ENCODE data around the gene NUBP1.

NUBP1 gene

DNA sequence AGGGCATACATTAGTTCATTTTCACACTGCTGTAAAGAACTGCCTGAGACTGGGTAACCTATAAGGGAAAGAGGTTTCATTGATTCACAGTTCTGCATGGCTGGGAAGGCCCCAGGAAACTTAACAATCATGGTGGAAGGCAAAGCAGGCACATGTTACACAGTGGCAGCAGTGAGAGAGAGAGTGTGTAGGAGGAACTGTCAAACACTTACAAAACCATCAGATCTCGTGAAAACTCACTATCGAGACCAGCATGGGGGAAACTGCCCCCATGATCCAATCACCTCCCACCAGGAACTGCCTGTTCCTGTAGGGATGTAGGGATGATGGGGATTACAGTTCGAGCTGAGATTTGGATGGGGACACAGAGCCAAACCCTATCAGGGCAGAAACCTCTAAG, 17.2 kb downstream of the NUBP1 start:
- TF ChIP-seq, protein P1, sequence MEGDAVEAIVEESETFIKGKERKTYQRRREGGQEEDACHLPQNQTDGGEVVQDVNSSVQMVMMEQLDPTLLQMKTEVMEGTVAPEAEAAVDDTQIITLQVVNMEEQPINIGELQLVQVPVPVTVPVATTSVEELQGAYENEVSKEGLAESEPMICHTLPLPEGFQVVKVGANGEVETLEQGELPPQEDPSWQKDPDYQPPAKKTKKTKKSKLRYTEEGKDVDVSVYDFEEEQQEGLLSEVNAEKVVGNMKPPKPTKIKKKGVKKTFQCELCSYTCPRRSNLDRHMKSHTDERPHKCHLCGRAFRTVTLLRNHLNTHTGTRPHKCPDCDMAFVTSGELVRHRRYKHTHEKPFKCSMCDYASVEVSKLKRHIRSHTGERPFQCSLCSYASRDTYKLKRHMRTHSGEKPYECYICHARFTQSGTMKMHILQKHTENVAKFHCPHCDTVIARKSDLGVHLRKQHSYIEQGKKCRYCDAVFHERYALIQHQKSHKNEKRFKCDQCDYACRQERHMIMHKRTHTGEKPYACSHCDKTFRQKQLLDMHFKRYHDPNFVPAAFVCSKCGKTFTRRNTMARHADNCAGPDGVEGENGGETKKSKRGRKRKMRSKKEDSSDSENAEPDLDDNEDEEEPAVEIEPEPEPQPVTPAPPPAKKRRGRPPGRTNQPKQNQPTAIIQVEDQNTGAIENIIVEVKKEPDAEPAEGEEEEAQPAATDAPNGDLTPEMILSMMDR (IDR thresholded peaks at IDR 0.05; ENCODE audit: low read depth, low read length): no peak
- in situ Hi-C loops (cut with HindIII; ENCODE audit: low sequenced_read_pairs): no loop called here
- DNase-seq (ENCODE audit: low read depth, low spot score): no peak
- no peak overlapping the region for H3K4me3 ChIP-seq (ENCODE audit: low read depth, low read length)

DNA sequence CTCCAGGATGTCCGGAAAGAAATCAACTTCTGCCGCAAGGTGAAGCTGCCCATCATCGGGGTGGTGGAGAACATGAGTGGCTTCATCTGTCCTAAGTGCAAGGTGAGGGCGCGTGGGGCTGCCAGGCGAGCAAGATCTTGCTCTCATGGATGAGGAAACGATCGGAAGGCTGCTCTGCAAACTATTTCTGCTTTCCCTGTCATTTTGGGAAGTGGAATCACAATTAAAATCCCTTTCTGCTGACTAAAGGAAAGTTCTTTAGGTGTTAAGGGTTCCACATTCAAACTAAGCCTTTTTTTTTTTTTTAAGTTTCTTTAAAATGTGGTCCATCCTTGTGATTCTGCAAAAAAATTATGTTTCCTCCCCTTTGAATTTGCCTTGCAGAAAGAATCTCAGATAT, 17.7 kb downstream of the NUBP1 start:
- no peak for DNase-seq (ENCODE audit: low read depth, low spot score)
- TF ChIP-seq, protein P1 (IDR thresholded peaks at IDR 0.05; ENCODE audit: low read depth, low read length): no peak
- in situ Hi-C loops (cut with HindIII; ENCODE audit: low sequenced_read_pairs): no loop called here
- no peak overlapping the region for H3K4me3 ChIP-seq (ENCODE audit: low read depth, low read length)

DNA sequence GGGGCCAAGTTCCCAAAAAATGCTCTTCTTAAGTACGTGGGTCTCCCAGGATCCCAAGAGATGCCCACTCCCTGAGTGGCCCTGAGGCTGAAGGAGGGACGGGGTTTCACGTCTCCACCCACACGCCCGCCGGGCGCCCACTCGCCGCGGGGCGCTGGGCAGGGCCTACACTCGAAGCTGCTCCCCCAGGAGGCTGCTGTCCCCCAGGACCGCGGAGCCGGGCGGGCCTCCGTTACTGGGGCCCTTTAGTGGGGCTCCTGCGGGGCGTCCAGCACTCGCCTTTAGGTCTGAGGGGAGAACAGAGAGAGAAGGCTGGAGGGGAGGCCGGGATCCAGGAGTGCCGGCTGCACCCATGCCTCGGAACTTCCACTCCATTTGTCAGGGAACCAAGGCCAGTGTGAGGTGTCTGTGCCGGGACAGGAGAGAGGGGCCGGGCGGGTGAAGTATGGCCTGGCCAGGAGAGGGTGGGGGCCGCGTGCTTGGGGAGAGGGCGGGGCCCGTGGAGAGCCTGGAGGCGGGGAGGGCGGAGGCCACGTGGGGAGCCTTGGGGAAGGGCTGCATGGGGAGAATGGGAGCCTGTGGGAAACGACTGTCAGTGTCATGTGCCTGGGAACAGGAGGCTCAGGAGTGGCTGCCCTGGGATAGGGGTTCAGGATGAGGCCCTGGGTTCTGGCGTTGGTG, 18.8 kb downstream of the NUBP1 start:
- TF ChIP-seq, protein P1 (IDR thresholded peaks at IDR 0.05; ENCODE audit: low read depth, low read length): no peak
- in situ Hi-C loops (cut with HindIII; ENCODE audit: low sequenced_read_pairs): no loop called here
- no peak overlapping the region for H3K4me3 ChIP-seq (ENCODE audit: low read depth, low read length)
- DNase-seq (ENCODE audit: low read depth, low spot score): no peak

DNA sequence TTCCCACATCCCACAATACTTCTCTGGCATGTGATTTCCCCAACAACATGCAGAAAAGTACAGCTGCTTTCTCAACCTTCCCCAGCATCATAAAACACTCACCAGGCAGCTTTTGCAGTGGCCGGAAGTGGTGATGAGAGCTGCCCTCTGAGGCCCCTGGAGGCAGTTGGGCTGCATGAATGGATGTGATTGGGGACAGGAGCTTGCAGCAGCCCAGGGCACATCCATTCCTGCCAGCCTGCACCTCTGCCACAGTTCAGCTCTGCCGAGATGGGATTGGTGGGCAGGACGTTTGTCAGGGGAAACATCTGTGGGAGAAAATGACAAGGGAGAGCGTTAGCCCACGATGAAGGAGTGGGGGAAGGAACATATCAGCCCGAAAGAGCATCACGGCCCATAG, 19.8 kb downstream of the NUBP1 start:
- no peak for DNase-seq (ENCODE audit: low read depth, low spot score)
- in situ Hi-C loops (cut with HindIII; ENCODE audit: low sequenced_read_pairs): no loop called here
- H3K4me3 ChIP-seq (ENCODE audit: low read depth, low read length): no peak overlapping the region
- TF ChIP-seq, protein P1 (IDR thresholded peaks at IDR 0.05; ENCODE audit: low read depth, low read length): no peak

DNA sequence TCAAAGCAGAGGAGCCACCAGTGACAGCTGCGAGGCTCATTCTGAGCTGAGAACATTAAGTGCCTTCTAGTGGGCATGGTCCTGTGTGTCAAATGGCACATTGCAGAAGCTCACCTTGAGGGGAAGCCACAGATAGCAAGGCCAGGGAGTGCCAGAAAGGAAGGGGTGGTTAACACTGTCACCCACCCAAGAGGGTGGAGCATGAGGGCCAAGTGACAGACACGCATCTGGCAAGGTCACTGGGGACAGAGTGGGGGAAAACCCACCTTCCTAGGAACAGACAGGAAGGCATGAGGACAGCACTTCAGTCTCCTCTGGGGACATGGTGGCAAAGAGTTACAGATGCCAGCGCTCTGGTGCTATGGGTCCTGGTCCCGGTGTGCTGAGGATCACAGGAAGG, 22.1 kb downstream of the NUBP1 start:
- in situ Hi-C loops (cut with HindIII; ENCODE audit: low sequenced_read_pairs): no loop called here
- TF ChIP-seq, protein P1 (IDR thresholded peaks at IDR 0.05; ENCODE audit: low read depth, low read length): no peak
- no peak overlapping the region for H3K4me3 ChIP-seq (ENCODE audit: low read depth, low read length)
- DNase-seq (ENCODE audit: low read depth, low spot score): no peak

DNA sequence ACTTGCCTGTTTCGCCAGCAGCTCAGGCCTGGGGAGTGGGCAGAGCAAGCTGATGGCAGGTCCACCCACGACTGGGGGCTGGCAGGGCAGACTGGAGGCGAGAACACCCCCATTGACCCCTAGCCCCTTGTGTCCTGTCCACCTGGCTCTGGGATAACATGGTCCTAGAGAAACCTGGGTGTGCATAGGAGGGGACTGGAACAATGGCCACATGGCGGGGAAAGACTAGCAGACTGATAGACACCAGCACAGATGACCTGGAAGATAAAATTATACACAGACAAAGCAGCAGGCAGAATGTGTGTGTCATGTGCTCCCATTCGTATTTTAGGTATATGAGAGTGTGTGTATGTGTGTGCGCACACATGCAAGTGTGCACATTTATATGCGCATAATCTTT, 23.5 kb downstream of the NUBP1 start:
- TF ChIP-seq, protein P1 (IDR thresholded peaks at IDR 0.05; ENCODE audit: low read depth, low read length): no peak
- DNase-seq (ENCODE audit: low read depth, low spot score): no peak
- in situ Hi-C loops (cut with HindIII; ENCODE audit: low sequenced_read_pairs): no loop called here
- H3K4me3 ChIP-seq (ENCODE audit: low read depth, low read length): no peak overlapping the region
